Body of pancreas (tissue), 4 donors: Measurements from ENCODE around the gene TBC1D14. TPM values are rescaled to one million over a fixed set of nuclear protein-coding genes. Genes with fewer than 3 reads are reported as not detected.

Experiments
- ATAC-seq: fragments of 150-250 bp; one replicate; pipeline ENCODE4 v1.9.1; 2016
- DNase-seq, 4 donors: peaks; one replicate each; pipeline ENCODE4 v3.0.0-alpha.2; 2019
- H3K27ac ChIP-seq, 4 donors: fragments of 200-600 bp; sonication (generic); 1 replicate in 3 of 4; 2 replicates in 1 of 4; pipeline versions ENCODE4 v1.5.1 to v1.6.1; 2016 to 2019; ENCODE audit warnings: mild to moderate bottlenecking in 1 of 4, mixed read lengths in 1 of 4, moderate library complexity in 1 of 4
- H3K27me3 ChIP-seq, 2 donors: fragments of 200-600 bp; sonication (generic); one replicate each; pipeline ENCODE4 v1.6.0; 2016; ENCODE audit warnings: mild to moderate bottlenecking in 1 of 2
- H3K36me3 ChIP-seq, 2 donors: fragments of 200-600 bp; sonication (generic); replicated peaks in 1 of 2; 2 replicates each; pipeline ENCODE4 v1.5.1; 2016; ENCODE audit warnings: low read depth in 2 of 2; ENCODE audit not compliant: insufficient read depth in 1 of 2
- H3K4me1 ChIP-seq: fragments of 200-600 bp; sonication (generic); one replicate; pipeline ENCODE4 v1.6.0; 2016
- H3K4me3 ChIP-seq, 2 donors: fragments of 200-600 bp; sonication (generic); 1 replicate in 1 of 2; 2 replicates in 1 of 2; pipeline ENCODE4 v1.5.1; 2016 to 2019
- H3K9me3 ChIP-seq, 3 donors: fragments of 200-600 bp; sonication (generic); 1 replicate in 2 of 3; 2 replicates in 1 of 3; pipeline ENCODE4 v1.5.1; 2016
- POLR2A ChIP-seq, 3 donors: fragments of 450-650 bp; IDR thresholded peaks; one replicate each; pipeline ENCODE4 v1.6.1; 2016; ENCODE audit warnings: antibody characterized with exemption in 3 of 3, mild to moderate bottlenecking in 2 of 3
- WGBS, 2 donors: methylation state at CpG; one replicate each; pipeline ENCODE4 v1.1.5; 2017; 5-methylcytosine and 5-hydroxymethylcytosine counted together
- intact Hi-C: fragments of 100-400 bp; cut with DNase I; formaldehyde crosslinking; loops from one replicate; pipeline ENCODE4 v1.15.1; 2023
- total RNA-seq, 2 donors: library from RNA; depleted of rRNA; stranded (reverse); fragments of >200 nt; gene quantifications; one replicate each; pipeline ENCODE4 v1.1.0, GENCODE V29; 2016
- TF ChIP-seq, protein P1 (sequence below), 7 experiments: fragments of 450-650 bp in 4 of 7; fragments of 200-600 bp in 3 of 7; sonication (generic) in 3 of 7; IDR thresholded peaks; one replicate each; pipeline ENCODE4 v1.5.1; 2016 to 2019; ENCODE audit warnings: antibody characterized with exemption in 7 of 7

Gene TBC1D14
- total RNA-seq, 2 donors from 2014 or later: 10.5 to 20.0 TPM

- no peak for DNase-seq
- no peak overlapping the region for H3K27ac ChIP-seq
- WGBS, 2 donors: 84 to 87% methylated on average over 4 of the region's 4 CpGs
- intact Hi-C loops: no loop called here
- peaks cover 0 to 22% of the 10 kb centered on the region in 2 donors for H3K36me3 ChIP-seq
- TF ChIP-seq POLR2A (IDR thresholded peaks at IDR 0.05): no peak
- TF ChIP-seq, protein P1, sequence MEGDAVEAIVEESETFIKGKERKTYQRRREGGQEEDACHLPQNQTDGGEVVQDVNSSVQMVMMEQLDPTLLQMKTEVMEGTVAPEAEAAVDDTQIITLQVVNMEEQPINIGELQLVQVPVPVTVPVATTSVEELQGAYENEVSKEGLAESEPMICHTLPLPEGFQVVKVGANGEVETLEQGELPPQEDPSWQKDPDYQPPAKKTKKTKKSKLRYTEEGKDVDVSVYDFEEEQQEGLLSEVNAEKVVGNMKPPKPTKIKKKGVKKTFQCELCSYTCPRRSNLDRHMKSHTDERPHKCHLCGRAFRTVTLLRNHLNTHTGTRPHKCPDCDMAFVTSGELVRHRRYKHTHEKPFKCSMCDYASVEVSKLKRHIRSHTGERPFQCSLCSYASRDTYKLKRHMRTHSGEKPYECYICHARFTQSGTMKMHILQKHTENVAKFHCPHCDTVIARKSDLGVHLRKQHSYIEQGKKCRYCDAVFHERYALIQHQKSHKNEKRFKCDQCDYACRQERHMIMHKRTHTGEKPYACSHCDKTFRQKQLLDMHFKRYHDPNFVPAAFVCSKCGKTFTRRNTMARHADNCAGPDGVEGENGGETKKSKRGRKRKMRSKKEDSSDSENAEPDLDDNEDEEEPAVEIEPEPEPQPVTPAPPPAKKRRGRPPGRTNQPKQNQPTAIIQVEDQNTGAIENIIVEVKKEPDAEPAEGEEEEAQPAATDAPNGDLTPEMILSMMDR (IDR thresholded peaks at IDR 0.05): no peak
- no peak overlapping the region for H3K4me3 ChIP-seq
- no peak for ATAC-seq
- H3K27me3 ChIP-seq: no peaks in the 10 kb centered on the region
- H3K4me1 ChIP-seq: peaks cover 16% of the 10 kb centered on the region
- H3K9me3 ChIP-seq: no peaks in the 10 kb centered on the region
These were observed 153.2 kb downstream of the TBC1D14 start for GRCh38 chr4:7062816-7063215.

- TF ChIP-seq POLR2A (IDR thresholded peaks at IDR 0.05): no peak
- TF ChIP-seq, protein P1 (IDR thresholded peaks at IDR 0.05): no peak
- Histone ChIP-seq H3K27me3 (no peaks in the 10 kb centered on the region), H3K27ac (no peak overlapping the region), H3K9me3 (no peaks in the 10 kb centered on the region), H3K4me3 (no peak overlapping the region), H3K4me1 (peaks cover 16% of the 10 kb centered on the region), H3K36me3 (peaks cover 0 to 22% of the 10 kb centered on the region in 2 donors)
- intact Hi-C loops: no loop called here
- DNase-seq (no peak), ATAC-seq (no peak)
- 71 to 80% methylated on average over 4 of the region's 4 CpGs for WGBS, 2 donors
These were observed 153.7 kb downstream of the TBC1D14 start for GRCh38 chr4:7063362-7063761.

DNA sequence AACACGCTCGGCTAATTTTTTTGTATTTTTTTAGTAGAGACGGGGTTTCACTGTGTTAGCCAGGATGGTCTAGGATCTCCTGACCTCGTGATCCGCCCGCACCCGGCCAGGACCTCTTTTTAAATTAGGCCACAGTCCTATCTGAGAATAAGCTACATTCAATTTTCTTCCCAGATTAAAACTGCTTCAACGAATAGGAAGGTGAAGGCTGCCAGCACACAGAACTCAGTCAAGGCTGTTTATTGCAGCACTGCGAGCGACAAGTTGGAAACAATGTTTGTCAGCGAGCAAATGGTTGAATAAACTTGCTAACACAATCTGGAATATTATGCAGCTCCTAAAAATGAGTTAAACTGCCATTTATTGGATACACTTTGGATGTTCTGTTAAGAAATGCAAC, 156.4 kb downstream of the TBC1D14 start:
- ATAC-seq: no peak
- TF ChIP-seq, protein P1 (IDR thresholded peaks at IDR 0.05): no peak
- no peak for TF ChIP-seq POLR2A (IDR thresholded peaks at IDR 0.05)
- Histone ChIP-seq H3K27ac (no peak overlapping the region), H3K4me1 (peaks cover 24% of the 10 kb centered on the region), H3K36me3 (peaks cover 0 to 11% of the 10 kb centered on the region in 2 donors), H3K9me3 (no peaks in the 10 kb centered on the region), H3K27me3 (no peaks in the 10 kb centered on the region), H3K4me3 (no peak overlapping the region)
- intact Hi-C loops: no loop called here
- 88 to 89% methylated on average over 11 of the region's 11 CpGs for WGBS, 2 donors
- DNase-seq: no peak

DNA sequence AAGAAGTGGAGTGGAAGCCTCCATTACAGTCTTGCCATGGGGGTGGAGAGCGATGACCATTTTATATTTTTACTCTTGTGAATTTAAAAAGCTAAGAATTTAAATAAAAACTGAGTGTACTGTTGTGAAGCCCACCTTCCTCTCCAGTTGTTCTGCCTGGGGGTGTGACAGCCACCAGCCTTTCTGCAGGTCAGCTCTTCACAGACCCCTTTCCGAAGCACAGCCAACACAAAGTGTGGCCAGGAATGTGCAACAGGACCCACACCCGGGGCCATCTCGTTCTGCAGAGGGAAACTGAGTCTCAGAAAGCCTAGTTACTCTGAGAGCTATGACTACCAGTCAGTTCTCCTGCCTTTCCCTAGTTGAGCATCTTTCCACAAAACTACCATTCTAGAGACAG, 156.9 kb downstream of the TBC1D14 start:
- H3K4me1 ChIP-seq: peaks cover 24% of the 10 kb centered on the region
- TF ChIP-seq, protein P1 (IDR thresholded peaks at IDR 0.05): no peak
- no peak for TF ChIP-seq POLR2A (IDR thresholded peaks at IDR 0.05)
- no peak for DNase-seq
- peaks cover 0 to 9% of the 10 kb centered on the region in 2 donors for H3K36me3 ChIP-seq
- ATAC-seq: no peak
- 61 to 84% methylated on average over 4 of the region's 4 CpGs for WGBS, 2 donors
- H3K9me3 ChIP-seq: no peaks in the 10 kb centered on the region
- H3K27me3 ChIP-seq: no peaks in the 10 kb centered on the region
- H3K4me3 ChIP-seq: no peak overlapping the region
- intact Hi-C loops: no loop called here
- H3K27ac ChIP-seq: peak overlapping the region in 1 of 4 donors; percentile 87

GRCh38 chr4:7067126-7067451, 157.5 kb downstream of the TBC1D14 start:
- intact Hi-C loops: no loop called here

More at GRCh38 chr4:7067126-7067451, 157.5 kb downstream of the TBC1D14 start:
- Histone ChIP-seq H3K9me3 (no peaks in the 10 kb centered on the region), H3K4me1 (peaks cover 24% of the 10 kb centered on the region), H3K36me3 (peaks cover 0 to 3% of the 10 kb centered on the region in 2 donors), H3K4me3 (peak overlapping the region; percentile 83 to 92), H3K27ac (peak overlapping the region; percentile 74 to 94 (median 87)), H3K27me3 (no peaks in the 10 kb centered on the region)
- WGBS, 2 donors: 1 to 2% methylated on average over 10 to 13 of the region's 13 CpGs
- TF ChIP-seq POLR2A (IDR thresholded peaks at IDR 0.05): no peak
- TF ChIP-seq, protein P1 (IDR thresholded peaks at IDR 0.05): no peak
- DNase-seq: no peak
- no peak for ATAC-seq
